GM12892 (cell line): Measurements from ENCODE around the gene EMC8.

Experiments
- DNase-seq: peaks from one replicate; pipeline ENCODE4 v3.0.0; 2011; ENCODE audit not compliant: insufficient read length
- FAIRE-seq: peaks from 2 replicates; lab custom pipeline; 2011; peaks lifted over from hg19 to GRCh38; lab: Jason Lieb, UNC
- POLR2A ChIP-seq: IDR thresholded peaks from 2 replicates; pipeline ENCODE4 v1.6.1; 2011; ENCODE audit warnings: low read depth, low read length, control low read depth
- POLR2AphosphoS5 ChIP-seq: IDR thresholded peaks from 2 replicates; pipeline ENCODE4 v1.6.1; 2011; ENCODE audit warnings: low read depth, low read length, control low read depth
- TAF1 ChIP-seq: IDR thresholded peaks from 2 replicates; pipeline ENCODE4 v1.6.1; 2011; ENCODE audit warnings: low read depth, mild to moderate bottlenecking, control low read depth, low read length, borderline replicate concordance

Gene EMC8

GRCh38 chr16:85832570-85833218, 33.4 kb upstream of the EMC8 start:
- FAIRE-seq (peak; percentile 57), DNase-seq (peak; percentile 54)
- TF ChIP-seq POLR2A (no peak), TAF1 (no peak), POLR2AphosphoS5 (no peak)

GRCh38 chr16:85830821-85831220, 31.5 kb upstream of the EMC8 start:
- DNase-seq (no peak), FAIRE-seq (peak; percentile 9)
- TF ChIP-seq TAF1 (no peak), POLR2AphosphoS5 (no peak), POLR2A (no peak)

- DNase-seq: no peak
- TF ChIP-seq POLR2AphosphoS5: no peak
- no peak for FAIRE-seq
Observed at GRCh38 chr16:85829751-85830445, 30.6 kb upstream of the EMC8 start.

GRCh38 chr16:85829171-85829719, 29.9 kb upstream of the EMC8 start:
- TF ChIP-seq TAF1 (no peak), POLR2A (no peak), POLR2AphosphoS5 (no peak)
- DNase-seq (no peak), FAIRE-seq (peak; percentile 24)

GRCh38 chr16:85828166-85828565, 28.8 kb upstream of the EMC8 start:
- no peak for TF ChIP-seq TAF1
- TF ChIP-seq POLR2AphosphoS5: no peak
- TF ChIP-seq POLR2A: no peak
- no peak for DNase-seq
- no peak for FAIRE-seq

- no peak for DNase-seq
- FAIRE-seq: peak; percentile 33
- TF ChIP-seq TAF1 (no peak), POLR2A (no peak), POLR2AphosphoS5 (no peak)
Observed at GRCh38 chr16:85826686-85827247, 27.4 kb upstream of the EMC8 start.

- TF ChIP-seq TAF1 (no peak), POLR2A (no peak), POLR2AphosphoS5 (no peak)
- no peak for DNase-seq
- no peak for FAIRE-seq
Observed at GRCh38 chr16:85825326-85825725, 26.0 kb upstream of the EMC8 start.

GRCh38 chr16:85824161-85825135, 25.1 kb upstream of the EMC8 start:
- FAIRE-seq (peak; percentile 50), DNase-seq (no peak)
- TF ChIP-seq TAF1: no peak
- no peak for TF ChIP-seq POLR2A
- TF ChIP-seq POLR2AphosphoS5: no peak

- TF ChIP-seq TAF1 (no peak), POLR2AphosphoS5 (no peak), POLR2A (no peak)
- FAIRE-seq: peak; percentile 40
- DNase-seq: no peak
Observed at GRCh38 chr16:85823328-85823920, 24.1 kb upstream of the EMC8 start.

GRCh38 chr16:85822145-85822544, 22.8 kb upstream of the EMC8 start:
- FAIRE-seq (no peak), DNase-seq (no peak)
- TF ChIP-seq POLR2AphosphoS5 (no peak), TAF1 (no peak), POLR2A (no peak)
